GM12878 (cell line): ENCODE data around the gene LRRC19. TPM values are rescaled to one million over a fixed set of nuclear protein-coding genes. Genes with fewer than 3 reads are reported as not detected.

ENCODE experiments used
- ATAC-seq: fragments of 200-7000 bp; cut with Tn5 transposase; 3 replicates; pipeline ENCODE4 v1.9.1; 2020; ENCODE audit warnings: mild to moderate bottlenecking, moderate library complexity
- BruUV-seq: library from RNA; stranded (reverse); fragments of 400-500 nt; replicated peaks from 2 replicates; lab custom pipeline; 2021; lab: Mats Ljungman, UMichigan
- CTCF ChIA-PET: fragments of 300-600 bp; sonication (Branson Sonifier 250); formaldehyde crosslinking; extraction: SDS; loops from one replicate; lab custom pipeline; 2021; ENCODE audit warnings: inconsistent platforms; lab: Yijun Ruan, JAX
- POLR2A ChIA-PET: fragments of 350-600 bp; formaldehyde crosslinking; extraction: SDS; loops from one replicate; lab custom pipeline; 2021; ENCODE audit warnings: inconsistent platforms; lab: Charles Lee
- RAD21 ChIA-PET: fragments of 300-600 bp; sonication (Branson Sonifier 250); formaldehyde crosslinking; loops from one replicate; lab custom pipeline; 2023; ENCODE audit warnings: antibody characterized with exemption; ENCODE audit not compliant: unreplicated experiment; lab: Charles Lee
- SMC1A ChIA-PET: fragments of 300-600 bp; sonication (Branson Sonifier 250); formaldehyde crosslinking; loops from one replicate; lab custom pipeline; 2023; ENCODE audit not compliant: unreplicated experiment, uncharacterized antibody; lab: Charles Lee
- DNase-seq: peaks from one replicate; pipeline ENCODE4 v3.0.0-alpha.2; 2011; ENCODE audit warnings: low read depth, low spot score
- FAIRE-seq: peaks from 3 replicates; lab custom pipeline; 2011; peaks lifted over from hg19 to GRCh38; lab: Jason Lieb, UNC
- H2AFZ ChIP-seq: 2 replicates; pipeline ENCODE4 v1.6.0; 2011; ENCODE audit warnings: low read depth, low read length, control low read depth; ENCODE audit not compliant: control insufficient read depth
- H3K27ac ChIP-seq: 2 replicates; pipeline ENCODE4 v1.5.1; 2011; ENCODE audit warnings: control low read depth; ENCODE audit not compliant: control insufficient read depth, insufficient read depth
- H3K27me3 ChIP-seq, 2 experiments: replicated peaks in 1 of 2; 2 replicates each; pipeline versions ENCODE4 v1.6.0 to v1.6.1; 2011; ENCODE audit warnings: low read length in 1 of 2; ENCODE audit not compliant: control insufficient read depth in 2 of 2, insufficient read depth in 2 of 2
- H3K36me3 ChIP-seq, 2 experiments: 2 replicates each; pipeline ENCODE4 v1.5.1; 2011; ENCODE audit warnings: low read length in 1 of 2; ENCODE audit not compliant: control insufficient read depth in 2 of 2, insufficient read depth in 2 of 2
- H3K4me1 ChIP-seq: 2 replicates; pipeline ENCODE4 v1.6.1; 2011; ENCODE audit warnings: mild to moderate bottlenecking, low read length, moderate library complexity, mixed read lengths; ENCODE audit not compliant: control insufficient read depth, insufficient read depth
- H3K4me2 ChIP-seq: 2 replicates; pipeline ENCODE4 v1.6.0; 2011; ENCODE audit warnings: control low read depth; ENCODE audit not compliant: control insufficient read depth, insufficient read depth
- H3K4me3 ChIP-seq: fragments of 200-600 bp; sonication (generic); 2 replicates; pipeline ENCODE4 v1.5.1; 2016
- H3K79me2 ChIP-seq: 2 replicates; pipeline ENCODE4 v1.6.0; 2011; ENCODE audit warnings: low read length; ENCODE audit not compliant: control insufficient read depth, insufficient read depth
- H3K9ac ChIP-seq: 2 replicates; pipeline ENCODE4 v1.8.0; 2011; ENCODE audit warnings: low read length, control low read depth, mixed read lengths; ENCODE audit not compliant: control insufficient read depth, insufficient read depth
- H3K9me3 ChIP-seq: replicated peaks from 3 replicates; pipeline ENCODE4 v1.5.1; 2011; ENCODE audit warnings: mild to moderate bottlenecking, low read length; ENCODE audit not compliant: control insufficient read depth, insufficient read depth
- H4K20me1 ChIP-seq: 2 replicates; pipeline ENCODE4 v1.6.0; 2011; ENCODE audit not compliant: control insufficient read depth, insufficient read depth
- ATF2 ChIP-seq: IDR thresholded peaks from 2 replicates; pipeline ENCODE4 v1.6.1; 2012; ENCODE audit warnings: low read length, inconsistent platforms
- BACH1 ChIP-seq: fragments of 450-650 bp; IDR thresholded peaks from 2 replicates; pipeline ENCODE4 v1.6.1; 2017; ENCODE audit warnings: mild to moderate bottlenecking, borderline replicate concordance
- BCL11A ChIP-seq: IDR thresholded peaks from 2 replicates; pipeline ENCODE4 v1.6.1; 2011; ENCODE audit warnings: low read depth, low read length
- CUX1 ChIP-seq: IDR thresholded peaks from 2 replicates; pipeline ENCODE4 v1.6.1; 2012; ENCODE audit warnings: improper control_type of control experiment, low read depth, low read length; ENCODE audit not compliant: insufficient replicate concordance
- EP300 ChIP-seq, 2 experiments: fragments of 150-350 bp in 1 of 2; IDR thresholded peaks; 2 replicates each; pipeline ENCODE4 v1.6.1; 2011 to 2012; ENCODE audit warnings: low read depth in 2 of 2, low read length in 2 of 2, borderline replicate concordance in 1 of 2, improper control_type of control experiment in 1 of 2, inconsistent platforms in 1 of 2; ENCODE audit not compliant: control insufficient read depth in 1 of 2
- FOXK2 ChIP-seq: fragments of 450-650 bp; IDR thresholded peaks from 2 replicates; pipeline ENCODE4 v1.6.1; 2017; ENCODE audit warnings: mild to moderate bottlenecking, moderate library complexity
- HDAC6 ChIP-seq: fragments of 200-600 bp; sonication (generic); IDR thresholded peaks from one replicate; pipeline ENCODE4 v1.8.0; 2017; ENCODE audit warnings: antibody characterized with exemption; ENCODE audit not compliant: unreplicated experiment
- HSF1 ChIP-seq: fragments of 150-350 bp; IDR thresholded peaks from 2 replicates; pipeline ENCODE4 v1.6.1; 2014; ENCODE audit warnings: mild to moderate bottlenecking, low read depth, low read length
- IKZF2 ChIP-seq, 2 experiments: fragments of 450-650 bp; IDR thresholded peaks; 2 replicates each; pipeline ENCODE4 v1.6.1; 2017; ENCODE audit warnings: mild to moderate bottlenecking in 2 of 2, moderate library complexity in 2 of 2
- JUND ChIP-seq: IDR thresholded peaks from 2 replicates; pipeline ENCODE4 v1.6.1; 2012; ENCODE audit warnings: low read depth, mild to moderate bottlenecking, low read length, improper control_type of control experiment, moderate library complexity
- KLF5 ChIP-seq: fragments of 450-650 bp; IDR thresholded peaks from 2 replicates; pipeline ENCODE4 v1.6.1; 2014; ENCODE audit warnings: mild to moderate bottlenecking; ENCODE audit not compliant: partially characterized antibody
- MYB ChIP-seq: fragments of 150-350 bp; IDR thresholded peaks from 2 replicates; pipeline ENCODE4 v1.6.1; 2014; ENCODE audit warnings: mild to moderate bottlenecking, low read depth, low read length, borderline replicate concordance
- SREBF1 ChIP-seq: IDR thresholded peaks from 2 replicates; pipeline ENCODE4 v1.6.1; 2012; ENCODE audit warnings: mild to moderate bottlenecking, low read length
- SUPT20H ChIP-seq: IDR thresholded peaks from 2 replicates; pipeline ENCODE4 v1.6.1; 2011; ENCODE audit warnings: low read depth, mild to moderate bottlenecking, low read length, moderate library complexity, borderline replicate concordance; ENCODE audit not compliant: control insufficient read depth
- ZNF217 ChIP-seq: fragments of 450-650 bp; IDR thresholded peaks from 2 replicates; pipeline ENCODE4 v1.6.1; 2017; ENCODE audit warnings: antibody characterized with exemption, mild to moderate bottlenecking
- WGBS: methylation state at CpG from one replicate; pipeline ENCODE4 v1.1.6; 2016; ENCODE audit warnings: low lambda C conversion rate; ENCODE audit not compliant: insufficient replicate concordance, insufficient coverage; ENCODE audit errors: missing lambda C conversion rate; 5-methylcytosine and 5-hydroxymethylcytosine counted together
- in situ Hi-C: fragments of 300-500 bp; cut with MboI; formaldehyde crosslinking; loops from 9 replicates; pipeline ENCODE4 v1.14.3; 2018; ENCODE audit warnings: mixed read lengths
- intact Hi-C: fragments of 100-400 bp; cut with micrococcal nuclease; formaldehyde crosslinking; loops from one replicate; pipeline ENCODE4 v1.14.2; 2022; ENCODE audit not compliant: unreplicated experiment
- polyA plus RNA-seq, 11 experiments: library from polyadenylated mRNA; depleted of rRNA in 4 of 11; unstranded in 6 of 11; stranded (reverse) in 5 of 11; fragments of >200 nt; fragmentation: Nextera tagmentation in 4 of 11; fragmentation: Illumina TruSeq in 1 of 11; extraction: Ambion mirVana in 4 of 11; extraction: Trizol in 1 of 11; gene quantifications; 1 replicate in 1 of 11; 2 replicates in 10 of 11; pipeline versions ENCODE4 v1.2.1 to v1.2.3, GENCODE V29; 2011 to 2016; ENCODE audit warnings: inconsistent platforms in 2 of 11, missing spikeins in 2 of 11, low read depth in 1 of 11
- total RNA-seq, 4 experiments: library from RNA; depleted of rRNA in 3 of 4; stranded (reverse); fragments of >200 nt in 3 of 4; fragmentation: Illumina TruSeq in 1 of 4; extraction: Trizol in 1 of 4; gene quantifications; 2 replicates each; pipeline versions ENCODE4 v1.2.1 to v1.2.3, GENCODE V29; 2013 to 2021

The LRRC19 gene
- total and polyA plus RNA-seq, 10 of the 15 experiments (the other 5 are each of a cell fraction or from before 2014, with no cell fraction given) = 0.02 to 0.20 (median 0.08) TPM; not detected in 6

GRCh38 chr9:27054125-27054524 is 48.7 kb upstream of the LRRC19 start:
- no peak for DNase-seq
- no peaks in the 10 kb centered on the region for H3K36me3 ChIP-seq
- ATAC-seq = no peak
- POLR2A ChIA-PET = no interaction called here
- H3K9me3 ChIP-seq = no peaks in the 10 kb centered on the region
- SMC1A ChIA-PET = no interaction called here
- H3K4me1 ChIP-seq = no peaks in the 10 kb centered on the region
- no peak overlapping the region for H3K4me2 ChIP-seq
- H2AFZ ChIP-seq = no peak overlapping the region
- H3K79me2 ChIP-seq = no peaks in the 10 kb centered on the region
- no peak overlapping the region for H3K9ac ChIP-seq
- FAIRE-seq = peak; percentile 76
- BruUV-seq = no TSS peak
- no peak overlapping the region for H3K4me3 ChIP-seq
- H3K27me3 ChIP-seq = no peaks in the 10 kb centered on the region
- in situ Hi-C loops (no loop called here), intact Hi-C loops (no loop called here)
- no peak for TF ChIP-seq EP300 (IDR thresholded peaks at IDR 0.05; ENCODE audit: borderline replicate concordance in 1 of 2, control insufficient read depth in 1 of 2, low read depth in 2 of 2, low read length in 2 of 2)
- no peak for TF ChIP-seq FOXK2
- TF ChIP-seq JUND = no peak
- TF ChIP-seq ATF2 = no peak
- TF ChIP-seq KLF5 = no peak
- no peak for TF ChIP-seq ZNF217
- TF ChIP-seq BACH1 = no peak
- TF ChIP-seq SREBF1 = no peak
- no peak for TF ChIP-seq IKZF2 (IDR thresholded peaks at IDR 0.05)
- TF ChIP-seq HDAC6 = no peak
- no peak for TF ChIP-seq HSF1
- TF ChIP-seq SUPT20H = no peak
- no peak for TF ChIP-seq CUX1
- no peak for TF ChIP-seq MYB
- no peak for TF ChIP-seq BCL11A
- no peaks in the 10 kb centered on the region for H4K20me1 ChIP-seq
- CTCF ChIA-PET = no interaction called here
- WGBS = 95% methylated on average over 1 of the region's 1 CpG
- RAD21 ChIA-PET = no interaction called here
- no peak overlapping the region for H3K27ac ChIP-seq
